HL-60/S4 treated with retinoic acid at 250 ng/mL for 4 days and 3 days (cell line): ENCODE results near the gene HOXD13.

ENCODE experiments used
- in situ Hi-C: fragments of 300-500 bp; cut with MboI; formaldehyde crosslinking; loops from 2 replicates; pipeline ENCODE4 v1.7.0; 2022; ENCODE audit warnings: low sequenced_read_pairs

Gene HOXD13

DNA sequence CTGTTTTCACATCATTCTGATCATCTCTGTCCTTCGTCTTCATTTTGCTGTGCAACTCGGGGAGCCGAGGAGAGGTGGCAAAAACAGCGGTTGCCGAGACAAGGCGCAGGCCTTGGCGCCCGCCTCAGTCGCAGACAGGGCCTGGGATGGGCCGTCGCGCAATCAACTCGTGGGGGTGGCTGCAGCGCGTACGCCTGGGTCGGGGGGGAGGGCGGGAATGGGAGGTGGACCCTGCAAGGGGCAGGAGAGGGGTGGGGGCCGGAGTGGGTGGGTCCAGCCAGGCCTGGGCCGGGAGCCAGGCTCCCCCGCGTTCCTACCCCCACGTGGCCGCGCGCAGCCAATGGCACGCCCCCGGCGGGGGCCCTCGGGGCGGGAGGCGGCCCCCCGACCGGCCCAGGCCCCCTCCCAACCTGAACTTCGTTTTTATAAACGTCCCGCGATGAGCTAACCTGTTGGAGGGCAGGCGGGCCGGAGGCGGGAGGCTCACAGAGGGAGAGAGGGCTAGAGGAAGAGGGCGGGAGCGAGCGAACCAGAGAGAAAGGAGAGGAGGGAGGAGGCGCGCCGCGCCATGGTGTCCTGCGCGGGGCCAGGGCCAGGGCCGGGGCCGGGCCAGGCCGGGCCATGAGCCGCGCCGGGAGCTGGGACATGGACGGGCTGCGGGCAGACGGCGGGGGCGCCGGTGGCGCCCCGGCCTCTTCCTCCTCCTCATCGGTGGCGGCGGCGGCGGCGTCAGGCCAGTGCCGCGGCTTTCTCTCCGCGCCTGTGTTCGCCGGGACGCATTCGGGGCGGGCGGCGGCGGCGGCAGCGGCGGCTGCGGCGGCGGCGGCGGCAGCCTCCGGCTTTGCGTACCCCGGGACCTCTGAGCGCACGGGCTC is at the start of gene HOXD13:
Gene HOXD13 (plus strand): TSS at position 452 of the 875 bp plus-strand sequence. CDS start 170 bp downstream, at position 622.
- in situ Hi-C loops: loop anchor here (25.0 kb wide), 2 partner anchors 405 to 730 kb away; no protein-coding TSS in a partner anchor

DNA sequence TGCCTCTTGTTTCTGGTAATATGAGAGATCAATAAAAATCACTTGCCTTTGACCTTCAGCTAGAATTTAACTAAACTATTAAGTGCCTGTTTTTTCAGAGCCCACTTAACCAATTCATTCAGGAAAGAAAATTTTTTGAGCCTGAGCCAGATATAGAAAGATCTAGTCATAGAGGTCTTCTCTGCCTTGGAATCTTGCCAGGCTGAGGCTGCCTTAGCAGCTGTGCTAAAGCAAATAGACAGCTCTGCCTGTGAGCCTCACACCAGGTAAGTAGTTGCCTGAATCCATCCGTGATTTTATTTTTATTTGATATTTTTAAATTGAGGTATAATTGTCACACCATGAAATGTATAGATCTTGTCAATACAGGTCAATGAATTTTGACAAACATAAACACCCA is 36.1 kb upstream of the HOXD13 start:
- in situ Hi-C loops: no loop called here

DNA sequence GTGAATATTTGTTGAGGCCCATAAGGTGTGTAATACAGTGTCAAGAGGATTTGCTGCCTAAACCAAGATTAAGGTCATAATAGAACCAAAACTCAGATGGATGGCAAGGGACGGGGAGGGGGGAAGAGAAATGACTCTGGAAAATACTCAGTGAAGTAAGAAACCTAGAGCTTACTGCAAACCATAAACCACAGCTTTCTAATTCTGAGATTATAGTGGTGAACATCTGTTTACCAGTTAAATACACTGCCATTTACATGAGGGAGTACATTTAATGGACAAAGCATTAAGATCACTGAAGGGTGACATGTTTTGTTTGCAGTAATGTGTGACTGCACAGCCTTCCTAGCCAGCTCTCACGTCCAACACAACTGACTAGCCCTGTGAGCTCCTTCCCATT is 28.6 kb upstream of the HOXD13 start:
- in situ Hi-C loops: no loop called here

DNA sequence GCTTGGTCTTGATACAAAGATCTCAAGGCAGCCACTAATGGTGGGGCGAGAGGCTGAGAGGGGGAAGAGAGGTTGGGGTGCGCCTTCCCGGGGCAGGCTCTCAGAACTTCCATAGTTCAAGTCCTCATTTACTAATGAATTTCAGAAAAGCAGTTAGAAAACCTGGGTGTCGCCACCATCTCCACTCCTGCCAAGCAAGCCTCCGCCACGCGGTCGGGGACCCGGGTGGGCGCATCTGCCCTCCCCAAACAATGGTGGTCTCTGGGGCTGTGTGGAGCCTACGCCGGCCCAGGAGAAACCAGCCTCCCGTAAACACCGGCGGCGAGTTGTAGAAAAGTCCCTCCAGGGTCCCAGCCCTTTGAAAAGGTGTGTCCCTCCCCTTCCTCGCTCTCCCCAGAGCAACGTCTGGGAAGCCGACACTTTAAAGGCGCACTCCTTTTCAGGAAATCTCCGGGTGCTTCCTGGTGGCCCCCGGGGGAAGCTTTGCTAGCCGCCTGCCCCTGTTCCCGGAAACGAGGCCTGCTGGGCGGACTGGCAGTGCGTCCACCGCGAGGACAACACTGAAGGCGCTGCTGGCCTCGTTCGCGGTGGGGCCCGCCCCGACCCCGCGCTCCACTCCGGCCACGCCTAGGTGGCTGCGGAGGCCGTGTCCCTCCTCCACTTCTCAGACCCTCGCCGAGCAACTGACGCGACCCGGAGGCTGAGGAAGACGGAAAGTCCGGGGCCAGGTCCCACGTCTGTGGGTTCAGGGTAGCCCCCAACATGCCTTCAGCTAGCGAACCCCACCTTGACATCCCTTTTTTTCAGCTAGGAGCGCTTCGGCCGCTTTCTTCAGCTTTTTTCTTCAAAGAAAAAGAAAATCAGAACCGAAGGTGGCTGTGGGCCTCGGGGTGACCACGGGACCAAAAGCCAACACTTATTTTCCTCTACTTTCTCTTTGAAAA is 25.6 kb upstream of the HOXD13 start:
- in situ Hi-C loops: no loop called here

DNA sequence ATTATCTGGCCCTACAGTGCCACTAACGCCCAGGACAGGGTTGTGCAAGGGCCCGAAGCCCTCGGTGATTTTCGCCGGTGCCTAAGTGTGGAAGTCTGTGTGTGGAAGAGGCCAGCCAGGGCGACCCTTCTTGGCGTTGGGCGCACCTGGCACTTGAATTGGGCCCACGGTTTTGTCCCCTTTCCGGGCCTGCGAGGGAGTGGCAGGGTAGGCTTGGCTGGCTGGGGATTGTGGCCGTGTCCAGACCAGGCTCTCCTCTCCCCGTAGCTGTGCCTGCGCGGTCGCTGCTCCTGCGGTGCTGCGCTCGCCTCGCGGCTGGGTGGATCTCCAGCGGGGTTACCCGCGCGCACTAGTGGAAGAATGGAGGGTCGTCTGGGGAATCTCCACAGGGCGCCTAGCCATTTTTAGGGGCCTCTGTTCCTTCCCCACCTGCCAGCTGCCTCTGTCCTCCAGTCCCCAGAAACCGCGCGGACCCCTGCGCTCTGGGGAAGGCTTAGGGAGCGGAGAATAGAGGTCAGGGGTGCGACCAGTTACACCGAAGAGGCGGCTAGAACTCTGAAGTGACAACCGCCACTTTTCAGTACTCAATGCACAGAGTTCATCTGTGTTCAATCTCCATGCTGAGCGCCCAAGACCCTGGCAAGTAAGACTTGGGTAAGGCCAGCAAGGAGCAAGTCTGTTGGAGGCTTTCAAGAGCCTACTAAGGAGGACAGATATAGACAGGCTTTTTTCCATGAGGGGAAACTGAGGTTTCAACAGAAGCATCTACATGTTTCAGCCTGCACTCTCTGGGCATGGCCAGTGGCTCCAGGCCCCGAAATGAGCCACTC is 24.7 kb upstream of the HOXD13 start:
- in situ Hi-C loops: no loop called here

DNA sequence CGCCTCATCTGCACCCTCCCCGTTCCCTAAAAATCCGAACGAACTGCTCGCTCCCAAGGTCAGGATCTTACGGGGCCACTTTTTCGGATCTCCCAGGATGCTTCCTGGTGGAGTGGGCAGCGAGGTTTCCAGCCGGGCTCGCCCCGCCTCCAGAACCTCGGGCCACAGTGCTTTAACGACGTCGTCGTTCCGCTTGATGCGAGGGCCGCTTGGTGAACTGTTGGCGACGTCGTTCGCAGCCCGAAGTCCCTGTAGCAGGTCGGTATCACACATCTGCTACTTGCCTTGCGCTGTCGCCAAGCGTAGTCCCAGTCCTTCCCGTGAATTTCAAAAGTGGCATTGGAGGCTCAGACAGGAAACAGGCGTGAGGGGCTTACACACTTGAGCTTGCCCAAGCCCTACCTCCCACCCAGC is 24.1 kb upstream of the HOXD13 start:
- in situ Hi-C loops: no loop called here

DNA sequence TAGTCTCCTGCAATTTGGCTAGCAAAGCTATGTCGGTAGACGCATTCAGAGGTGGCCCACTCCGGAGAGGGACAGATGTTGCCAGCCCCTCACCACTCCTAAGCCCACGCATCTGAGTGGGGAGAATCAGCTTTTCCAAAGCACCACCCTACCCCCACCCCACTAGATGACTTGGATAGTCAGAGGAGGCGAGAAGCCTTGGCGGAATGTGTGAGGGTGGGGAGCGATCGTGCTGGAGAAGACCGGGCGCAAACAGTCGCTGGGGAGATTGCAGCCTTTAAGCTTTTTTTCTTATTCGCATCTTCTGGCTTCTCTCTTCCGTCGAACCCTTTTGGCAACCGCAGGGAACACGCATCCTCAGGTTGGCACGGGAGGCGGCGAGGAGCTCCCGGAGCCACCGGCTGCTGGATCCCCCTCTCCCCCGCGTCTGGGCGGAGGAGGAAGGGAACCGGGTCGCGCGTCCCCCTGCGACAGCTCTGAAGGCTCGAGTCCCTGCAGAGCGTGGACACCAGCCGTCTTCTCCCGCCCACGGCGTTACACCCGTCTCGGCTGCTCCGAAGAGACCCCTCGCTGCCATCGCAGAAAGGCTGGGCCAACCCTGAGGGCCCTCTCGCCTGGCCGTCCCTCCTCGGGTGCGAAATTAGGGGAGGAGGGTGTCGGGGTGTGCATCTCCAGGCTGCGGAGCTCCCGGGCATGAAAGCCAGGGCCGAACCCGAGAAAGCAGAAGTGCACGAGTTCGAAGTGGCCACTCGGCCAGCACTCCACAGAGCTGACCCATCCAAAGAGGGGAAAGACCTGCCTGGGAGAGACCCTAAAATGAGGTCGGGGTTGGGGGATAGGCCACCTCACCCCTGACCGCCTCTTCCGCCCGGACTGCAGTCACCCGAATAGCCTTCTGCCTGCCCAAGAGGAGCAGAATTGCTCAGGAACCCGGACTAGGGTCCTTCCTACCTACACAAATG is 20.9 kb upstream of the HOXD13 start:
- in situ Hi-C loops: no loop called here

DNA sequence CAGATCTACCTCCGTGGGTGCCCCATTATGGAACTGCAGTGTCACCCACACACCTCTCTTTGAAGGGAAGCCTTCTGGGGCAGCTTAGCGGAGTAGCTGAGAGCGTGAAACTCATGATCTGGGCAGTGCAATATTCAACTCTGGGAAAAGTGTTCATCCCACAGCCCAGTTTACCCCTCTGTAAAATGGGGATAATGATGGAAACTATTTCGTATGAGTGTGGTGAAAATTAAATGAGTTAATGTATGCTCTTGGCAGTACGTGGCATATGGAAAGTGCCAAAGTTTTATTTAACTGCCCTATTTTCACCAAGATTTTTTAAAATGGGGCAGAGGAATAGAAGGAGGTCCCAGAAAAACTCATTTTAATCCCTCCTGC is 20.2 kb upstream of the HOXD13 start:
- in situ Hi-C loops: no loop called here

DNA sequence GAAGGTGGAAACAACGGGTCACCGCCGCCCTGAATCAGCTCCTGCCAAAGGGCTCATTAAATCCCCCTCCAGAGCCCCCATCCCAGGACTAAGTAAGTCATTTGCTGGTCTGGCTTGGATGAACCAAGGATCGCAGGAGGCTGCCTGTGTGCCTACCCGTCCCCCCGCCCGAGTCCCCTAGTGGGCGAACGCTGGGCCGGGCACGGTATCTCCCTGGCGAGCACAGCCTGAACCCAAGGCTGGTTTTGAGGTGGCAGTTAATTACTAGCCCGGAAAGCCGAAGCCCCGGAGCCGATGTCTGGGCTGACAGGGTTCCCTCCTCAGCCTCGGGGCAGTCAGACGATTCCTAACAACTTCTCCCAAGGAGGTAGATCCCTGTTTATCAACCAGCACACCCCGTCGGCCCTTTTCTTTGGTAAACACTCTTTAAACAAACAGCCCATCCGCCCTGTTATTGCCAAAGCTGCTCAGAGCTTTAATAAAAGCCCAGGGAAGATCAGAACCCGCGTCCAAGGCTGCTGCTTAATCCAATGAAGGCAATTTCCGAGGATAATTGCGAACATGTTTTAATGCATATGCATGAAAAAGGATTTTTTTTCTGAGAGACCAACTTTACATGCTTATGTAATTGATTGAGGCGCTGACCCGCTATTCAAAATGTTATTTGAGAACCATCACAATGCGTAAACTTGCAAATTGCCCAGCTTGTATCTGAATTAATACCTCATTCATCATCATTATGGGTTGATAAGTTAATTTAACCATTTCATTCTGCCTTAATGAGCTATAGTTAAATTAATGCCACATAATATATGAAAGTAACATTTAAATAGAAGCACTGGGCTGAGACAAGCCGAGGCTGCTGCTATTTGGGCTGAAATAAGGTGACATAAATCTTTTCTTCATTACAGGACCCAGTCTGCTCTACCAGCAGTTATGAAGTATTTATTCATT is 19.3 kb upstream of the HOXD13 start:
- in situ Hi-C loops: no loop called here

DNA sequence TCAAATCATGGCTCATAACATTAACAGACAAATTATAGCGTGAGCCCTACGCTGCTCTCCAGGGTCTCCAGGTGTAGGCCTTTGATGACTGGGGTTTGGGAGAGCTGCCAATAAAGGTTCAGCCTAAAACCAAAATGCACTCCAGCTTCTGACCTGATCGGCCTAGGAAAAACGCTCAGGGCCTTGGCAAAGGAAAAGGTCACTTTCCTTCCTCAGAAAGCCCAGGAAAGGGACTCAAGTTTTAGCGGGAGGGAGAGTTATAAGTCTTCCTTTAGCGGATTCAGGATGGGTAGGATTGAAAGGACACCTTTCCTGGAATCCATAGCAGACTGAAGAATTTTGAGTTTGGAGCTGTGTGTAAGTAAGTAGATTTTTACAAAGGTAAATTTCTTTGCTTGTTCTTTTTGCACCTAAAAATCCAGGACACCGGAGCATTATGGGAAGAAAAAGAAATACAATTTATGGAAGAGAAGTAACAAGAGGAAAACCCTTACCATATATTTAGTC is 17.5 kb upstream of the HOXD13 start:
- in situ Hi-C loops: loop anchor here (25.0 kb wide), 2 partner anchors 388 to 713 kb away; no protein-coding TSS in a partner anchor

DNA sequence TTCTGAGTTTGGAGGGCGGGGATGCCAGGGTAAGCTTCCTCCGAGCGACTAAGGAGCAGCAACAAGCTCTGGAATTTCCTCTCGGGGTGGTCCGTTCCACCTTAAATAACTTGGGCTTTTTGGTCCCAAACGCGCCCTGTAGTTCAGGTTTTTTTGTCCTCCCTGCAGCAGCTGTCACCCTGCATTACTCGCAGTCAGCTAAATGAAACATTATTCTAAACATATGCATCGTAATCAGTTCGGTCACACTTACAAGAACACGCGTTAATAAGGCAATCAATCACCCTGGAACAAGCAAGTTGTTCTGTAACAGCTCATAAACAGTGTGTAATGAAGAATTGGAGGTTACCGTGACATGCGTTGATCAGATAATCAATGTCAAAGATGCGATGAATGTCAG is 17.0 kb upstream of the HOXD13 start:
- in situ Hi-C loops: loop anchor here (25.0 kb wide), 2 partner anchors 388 to 713 kb away; no protein-coding TSS in a partner anchor

DNA sequence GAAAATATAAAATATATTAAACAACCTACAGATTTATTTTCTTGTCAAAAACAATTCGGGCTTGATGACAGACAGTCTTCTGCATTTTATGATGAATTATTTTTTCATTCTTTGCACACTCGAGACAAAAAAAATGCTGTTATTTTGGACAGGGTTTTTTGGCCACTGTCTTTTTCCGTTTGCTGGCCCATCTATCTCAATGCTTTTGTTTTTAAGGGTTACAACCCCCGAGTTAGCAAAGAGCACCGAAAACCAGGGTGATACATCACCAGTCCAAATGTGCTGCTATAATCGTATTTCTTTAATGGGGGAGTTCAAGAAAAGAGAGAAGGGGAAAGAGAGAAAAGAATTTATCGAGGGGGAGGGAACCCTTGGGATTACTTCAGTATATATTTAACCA is 16.5 kb upstream of the HOXD13 start:
- in situ Hi-C loops: loop anchor here (25.0 kb wide), 2 partner anchors 389 to 714 kb away; no protein-coding TSS in a partner anchor

DNA sequence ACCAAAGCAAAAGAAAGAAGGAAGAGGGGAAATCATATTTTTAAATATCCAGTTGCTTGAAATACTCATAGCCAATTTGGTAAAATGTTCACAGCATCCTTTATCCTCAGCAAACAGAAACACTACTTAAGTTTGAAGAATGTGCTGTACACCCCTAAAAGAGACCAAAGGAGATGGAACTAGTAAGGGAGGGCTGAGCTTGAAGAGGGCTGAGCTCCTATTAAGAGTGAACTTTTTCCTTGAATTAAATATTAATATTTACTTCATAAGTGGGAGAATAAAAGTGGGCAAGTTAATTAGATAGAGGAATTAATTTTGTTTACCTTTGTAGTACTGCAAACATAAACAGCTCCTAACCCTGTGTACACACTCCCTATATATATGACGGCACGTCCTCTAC is 15.7 kb upstream of the HOXD13 start:
- in situ Hi-C loops: loop anchor here (25.0 kb wide), 2 partner anchors 389 to 714 kb away; no protein-coding TSS in a partner anchor

DNA sequence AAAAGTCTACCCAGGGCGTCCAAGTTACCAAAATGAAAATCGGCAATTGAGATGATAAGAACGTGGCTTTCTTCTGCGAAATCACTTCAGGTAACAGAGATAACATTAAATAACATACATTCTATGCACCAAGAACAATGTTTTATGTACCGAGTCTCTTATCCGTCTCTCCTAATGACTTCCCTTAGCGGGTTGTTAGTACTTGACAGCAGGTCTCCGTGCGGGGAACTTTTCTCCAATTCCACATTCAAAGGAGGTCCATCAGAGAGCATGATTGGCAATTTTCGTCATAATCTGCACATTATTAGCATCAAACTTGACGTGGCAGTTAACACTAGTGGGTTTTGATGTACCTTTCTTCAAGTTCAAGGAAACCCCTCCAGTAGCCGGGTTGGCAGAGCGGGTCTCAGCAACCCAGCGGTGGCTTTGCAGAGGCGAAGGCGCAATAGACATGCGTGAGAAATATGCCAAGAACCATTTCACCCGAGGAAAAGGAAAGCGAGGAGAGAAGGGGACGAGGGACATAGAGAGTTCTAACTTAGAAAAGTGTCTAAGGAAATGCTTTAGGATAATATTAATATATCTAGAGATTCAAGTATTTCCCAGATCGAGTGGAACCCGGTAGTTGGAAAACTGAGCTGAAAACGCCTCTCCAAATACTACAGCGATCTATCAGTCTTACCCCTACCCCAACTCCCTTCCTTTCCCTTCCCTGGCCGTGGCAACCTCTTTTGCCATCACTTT is 13.8 kb upstream of the HOXD13 start:
- in situ Hi-C loops: loop anchor here (25.0 kb wide), 2 partner anchors 391 to 716 kb away; no protein-coding TSS in a partner anchor

DNA sequence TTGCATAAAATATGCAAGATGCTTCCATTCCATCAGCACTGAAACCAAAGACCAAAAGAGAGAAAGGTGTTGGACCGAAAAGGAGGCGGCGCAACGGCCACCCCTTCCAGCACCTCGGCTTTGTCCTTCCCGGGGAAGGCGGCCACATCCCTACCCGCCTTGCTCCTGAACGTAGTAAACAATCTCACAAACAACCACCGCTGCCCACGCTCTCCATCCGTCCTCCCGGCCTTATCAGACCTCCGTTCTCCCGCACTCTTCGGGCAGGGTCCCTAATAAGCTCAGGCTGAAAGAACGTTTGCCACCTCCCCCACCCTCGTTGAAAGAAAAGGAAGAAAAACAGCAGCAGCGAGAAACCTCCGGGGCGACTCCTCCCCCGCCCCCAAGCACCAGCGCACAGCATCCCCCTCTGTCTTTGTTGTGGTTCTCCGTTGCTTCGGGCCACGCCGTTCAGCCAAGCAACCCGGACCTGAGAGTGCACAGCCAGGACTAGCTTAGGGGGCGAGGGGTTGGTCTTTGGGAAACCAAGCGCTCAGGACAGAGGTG is 13.2 kb upstream of the HOXD13 start:
- in situ Hi-C loops: loop anchor here (25.0 kb wide), 2 partner anchors 392 to 717 kb away; no protein-coding TSS in a partner anchor

DNA sequence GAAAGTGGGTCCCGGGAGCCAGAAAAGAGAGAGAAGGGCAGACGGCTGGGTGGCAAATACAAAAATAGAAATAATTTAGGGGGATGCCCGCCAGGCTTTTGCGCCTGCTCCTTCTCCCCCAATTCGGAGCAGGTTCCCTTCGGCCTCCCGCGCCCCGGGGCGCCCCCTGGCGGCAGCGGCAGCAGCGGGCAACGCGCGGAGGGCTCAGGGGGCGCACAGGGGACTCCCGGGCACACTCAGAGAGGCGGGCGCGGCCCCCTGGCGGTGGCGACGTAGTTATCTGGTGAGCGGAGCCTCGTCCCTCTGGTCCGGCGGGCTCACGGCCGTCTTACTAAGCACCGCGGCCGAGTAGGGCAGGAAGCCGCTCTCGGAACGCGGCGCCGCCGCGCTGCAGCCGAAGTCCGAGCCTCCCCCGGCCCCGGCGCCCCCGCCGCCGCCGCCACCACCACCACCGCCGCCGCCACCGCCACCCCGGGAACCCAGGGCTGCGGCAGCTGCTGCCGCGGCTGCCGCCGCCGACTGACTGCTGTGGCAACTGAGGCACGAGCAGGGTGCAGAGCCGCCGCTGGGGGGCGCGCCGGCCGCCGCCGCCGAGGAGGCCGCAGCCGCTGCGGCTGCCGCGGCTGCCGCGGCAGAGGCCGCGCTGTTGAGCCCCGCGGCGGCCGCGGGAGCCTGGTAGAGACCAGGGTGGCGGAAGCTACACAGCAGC is 12.5 kb upstream of the HOXD13 start:
- in situ Hi-C loops: loop anchor here (25.0 kb wide), 2 partner anchors 393 to 718 kb away; no protein-coding TSS in a partner anchor
